ENCODE measurements around the gene ADARB2. TPM values are rescaled to one million over a fixed set of nuclear protein-coding genes. Genes with fewer than 3 reads are reported as not detected.
"Not testable (repeated sequence)": the region's sequence is repeated elsewhere in the genome, so short reads cannot be mapped to it uniquely, and the experiment has no call there.

Gene ADARB2
- total RNA-seq, 1 donor from 2014 or later: 1.8 TPM

- H3K9me3 Mint-ChIP-seq: no peaks in the 10 kb centered on the region
- no peaks in the 10 kb centered on the region for H3K27me3 Mint-ChIP-seq (ENCODE audit: low read depth)
- TF ChIP-seq CTCF (conservative IDR thresholded peaks at IDR 0.05): no peak
- no peak overlapping the region for H3K4me3 Mint-ChIP-seq
- peaks cover 2% of the 10 kb centered on the region for H3K36me3 Mint-ChIP-seq (ENCODE audit: low read depth)
- DNase-seq (ENCODE audit: low read depth, low spot score): no peak
- H3K27ac Mint-ChIP-seq (ENCODE audit: unreplicated experiment): no peak overlapping the region
- peaks cover 13% of the 10 kb centered on the region for H3K4me1 Mint-ChIP-seq
Observed at GRCh38 chr10:1431229-1431628, 306.1 kb downstream of the ADARB2 start.

- not testable (repeated sequence) for H3K27ac Mint-ChIP-seq (ENCODE audit: unreplicated experiment); DNase-seq (ENCODE audit: low read depth, low spot score); H3K4me1 Mint-ChIP-seq; H3K36me3 Mint-ChIP-seq (ENCODE audit: low read depth); H3K4me3 Mint-ChIP-seq; H3K27me3 Mint-ChIP-seq (ENCODE audit: low read depth); H3K9me3 Mint-ChIP-seq
Observed at GRCh38 chr10:1427521-1428186, 309.7 kb downstream of the ADARB2 start.

GRCh38 chr10:1426786-1427185 lies 310.5 kb downstream of the ADARB2 start:
- no peak for DNase-seq (ENCODE audit: low read depth, low spot score)
- no peaks in the 10 kb centered on the region for H3K9me3 Mint-ChIP-seq
- no peaks in the 10 kb centered on the region for H3K27me3 Mint-ChIP-seq (ENCODE audit: low read depth)
- no peak for TF ChIP-seq CTCF (conservative IDR thresholded peaks at IDR 0.05)
- H3K27ac Mint-ChIP-seq (ENCODE audit: unreplicated experiment): no peak overlapping the region
- peaks cover 2% of the 10 kb centered on the region for H3K4me1 Mint-ChIP-seq
- H3K4me3 Mint-ChIP-seq: no peak overlapping the region
- peaks cover 2% of the 10 kb centered on the region for H3K36me3 Mint-ChIP-seq (ENCODE audit: low read depth)

- Mint-ChIP-seq H3K4me1 (peaks cover 11% of the 10 kb centered on the region), H3K9me3 (no peaks in the 10 kb centered on the region), H3K4me3 (no peak overlapping the region), H3K27me3 (ENCODE audit: low read depth) (peaks cover 2% of the 10 kb centered on the region), H3K36me3 (ENCODE audit: low read depth) (peaks cover 2% of the 10 kb centered on the region), H3K27ac (ENCODE audit: unreplicated experiment) (no peak overlapping the region)
- no peak for TF ChIP-seq CTCF (conservative IDR thresholded peaks at IDR 0.05)
- DNase-seq (ENCODE audit: low read depth, low spot score): no peak
Observed at GRCh38 chr10:1425879-1426278, 311.4 kb downstream of the ADARB2 start.

- no peak for TF ChIP-seq CTCF (conservative IDR thresholded peaks at IDR 0.05)
- Mint-ChIP-seq H3K9me3 (no peaks in the 10 kb centered on the region), H3K4me1 (peaks cover 20% of the 10 kb centered on the region), H3K36me3 (ENCODE audit: low read depth) (no peaks in the 10 kb centered on the region), H3K4me3 (no peak overlapping the region), H3K27ac (ENCODE audit: unreplicated experiment) (no peak overlapping the region), H3K27me3 (ENCODE audit: low read depth) (peaks cover 10% of the 10 kb centered on the region)
- DNase-seq (ENCODE audit: low read depth, low spot score): no peak
Observed at GRCh38 chr10:1424648-1425047, 312.7 kb downstream of the ADARB2 start.

DNA sequence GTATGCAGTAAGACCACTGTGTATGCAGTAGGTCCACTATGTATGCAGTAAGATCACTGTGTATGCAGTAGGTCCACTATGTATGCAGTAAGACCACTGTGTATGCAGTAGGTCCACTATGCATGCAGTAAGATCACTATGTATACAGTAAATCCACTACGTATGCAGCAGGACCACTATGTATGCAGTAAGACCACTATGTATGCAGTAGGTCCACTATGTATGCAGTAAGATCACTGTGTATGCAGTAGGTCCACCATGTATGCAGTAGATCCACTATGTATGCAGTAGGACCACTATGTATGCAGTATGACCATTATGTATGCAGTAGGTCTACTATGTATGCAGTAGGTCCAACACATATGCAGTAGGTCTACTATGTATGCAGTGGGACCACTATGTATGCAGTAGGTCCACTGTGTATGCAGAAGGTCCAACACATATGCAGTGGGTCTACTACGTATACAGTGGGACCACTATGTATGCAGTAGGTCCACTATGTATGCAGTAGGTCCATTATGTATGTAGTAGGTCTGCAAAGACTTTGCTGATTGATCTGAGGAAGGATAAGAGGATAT lies 313.6 kb downstream of the ADARB2 start:
- H3K9me3 Mint-ChIP-seq: no peaks in the 10 kb centered on the region
- no peak for DNase-seq (ENCODE audit: low read depth, low spot score)
- no peaks in the 10 kb centered on the region for H3K36me3 Mint-ChIP-seq (ENCODE audit: low read depth)
- no peak for TF ChIP-seq CTCF (conservative IDR thresholded peaks at IDR 0.05)
- peaks cover 20% of the 10 kb centered on the region for H3K4me1 Mint-ChIP-seq
- H3K27ac Mint-ChIP-seq (ENCODE audit: unreplicated experiment): no peak overlapping the region
- no peak overlapping the region for H3K4me3 Mint-ChIP-seq
- peaks cover 10% of the 10 kb centered on the region for H3K27me3 Mint-ChIP-seq (ENCODE audit: low read depth)
